22Rv1 (cell line): ENCODE measurements around the gene ABCF1.

ENCODE experiments used
- ZFX ChIP-seq: fragments of 450-650 bp; IDR thresholded peaks from 2 replicates; pipeline ENCODE4 v1.6.1; 2017; ENCODE audit warnings: antibody characterized with exemption, borderline replicate concordance
- TF ChIP-seq, protein P1 (sequence below): fragments of 450-650 bp; IDR thresholded peaks from 2 replicates; pipeline ENCODE4 v1.5.1; 2017; ENCODE audit warnings: mild to moderate bottlenecking

DNA sequence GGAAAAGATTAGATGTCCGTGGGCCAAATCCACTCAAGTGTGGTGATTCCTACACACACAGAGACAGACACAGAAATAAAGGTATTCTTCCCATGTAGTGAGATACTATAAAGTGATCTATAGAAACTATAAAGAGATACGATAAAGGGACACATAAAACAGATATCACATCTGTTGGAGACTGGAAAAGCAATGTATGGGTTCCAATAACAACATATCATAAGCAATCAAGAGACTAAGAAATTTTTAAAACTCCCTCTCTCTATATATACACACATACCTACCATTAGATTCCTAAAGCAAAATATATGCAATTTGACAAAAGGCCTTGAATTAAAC is 40.6 kb downstream of the ABCF1 start:
- TF ChIP-seq, protein P1, sequence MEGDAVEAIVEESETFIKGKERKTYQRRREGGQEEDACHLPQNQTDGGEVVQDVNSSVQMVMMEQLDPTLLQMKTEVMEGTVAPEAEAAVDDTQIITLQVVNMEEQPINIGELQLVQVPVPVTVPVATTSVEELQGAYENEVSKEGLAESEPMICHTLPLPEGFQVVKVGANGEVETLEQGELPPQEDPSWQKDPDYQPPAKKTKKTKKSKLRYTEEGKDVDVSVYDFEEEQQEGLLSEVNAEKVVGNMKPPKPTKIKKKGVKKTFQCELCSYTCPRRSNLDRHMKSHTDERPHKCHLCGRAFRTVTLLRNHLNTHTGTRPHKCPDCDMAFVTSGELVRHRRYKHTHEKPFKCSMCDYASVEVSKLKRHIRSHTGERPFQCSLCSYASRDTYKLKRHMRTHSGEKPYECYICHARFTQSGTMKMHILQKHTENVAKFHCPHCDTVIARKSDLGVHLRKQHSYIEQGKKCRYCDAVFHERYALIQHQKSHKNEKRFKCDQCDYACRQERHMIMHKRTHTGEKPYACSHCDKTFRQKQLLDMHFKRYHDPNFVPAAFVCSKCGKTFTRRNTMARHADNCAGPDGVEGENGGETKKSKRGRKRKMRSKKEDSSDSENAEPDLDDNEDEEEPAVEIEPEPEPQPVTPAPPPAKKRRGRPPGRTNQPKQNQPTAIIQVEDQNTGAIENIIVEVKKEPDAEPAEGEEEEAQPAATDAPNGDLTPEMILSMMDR: no peak
- no peak for TF ChIP-seq ZFX
